Measurements from ENCODE around the gene SLC25A12.
"Not testable (repeated sequence)": the region's sequence is repeated elsewhere in the genome, so short reads cannot be mapped to it uniquely, and the experiment has no call there.

Gene SLC25A12

GRCh38 chr2:171788316-171788993, 105.6 kb downstream of the SLC25A12 start:
- DNase-seq (ENCODE audit: low spot score): no peak

DNA sequence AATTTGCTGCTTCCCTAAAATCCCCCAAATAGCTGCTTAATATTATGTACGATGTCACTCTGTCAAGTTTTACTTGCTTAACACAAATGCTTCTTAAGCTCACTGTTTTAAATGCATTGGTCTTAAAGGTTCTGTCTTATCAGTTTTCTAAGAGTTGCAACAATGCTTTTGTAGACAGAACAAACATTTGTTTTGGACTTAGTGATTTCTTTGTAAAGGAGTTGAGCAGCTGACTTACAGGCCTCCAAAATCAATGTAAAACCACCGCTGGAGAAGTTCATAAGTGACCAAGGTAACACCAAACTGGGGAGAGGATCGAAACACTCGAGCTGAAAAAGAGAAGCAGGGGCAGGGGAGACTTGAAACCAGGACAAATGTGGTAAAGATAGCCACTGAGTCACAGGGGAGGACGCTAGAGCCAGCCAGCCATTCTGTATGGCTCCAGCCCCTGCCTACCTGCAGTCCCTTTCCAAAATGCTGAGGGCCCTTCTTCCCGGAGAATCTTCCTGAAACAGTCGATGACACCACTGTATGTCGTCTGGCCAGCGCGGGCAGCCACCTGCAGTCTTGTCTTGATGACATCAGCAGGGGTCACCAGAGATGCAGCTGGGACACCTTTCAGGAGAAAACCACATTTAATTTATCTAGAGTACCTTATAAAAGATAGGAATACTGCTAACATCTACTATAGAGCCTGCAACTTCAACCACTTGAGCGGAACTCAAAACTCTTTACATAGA, 106.5 kb downstream of the SLC25A12 start:
- no peak for DNase-seq (ENCODE audit: low spot score)

GRCh38 chr2:171785450-171785849, 108.6 kb downstream of the SLC25A12 start:
- DNase-seq (ENCODE audit: low spot score): no peak

- DNase-seq (ENCODE audit: low spot score): no peak
Observed at GRCh38 chr2:171778515-171778914, 115.5 kb downstream of the SLC25A12 start.

GRCh38 chr2:171774581-171774980, 119.5 kb downstream of the SLC25A12 start:
- not testable (repeated sequence) for DNase-seq (ENCODE audit: low spot score)

DNA sequence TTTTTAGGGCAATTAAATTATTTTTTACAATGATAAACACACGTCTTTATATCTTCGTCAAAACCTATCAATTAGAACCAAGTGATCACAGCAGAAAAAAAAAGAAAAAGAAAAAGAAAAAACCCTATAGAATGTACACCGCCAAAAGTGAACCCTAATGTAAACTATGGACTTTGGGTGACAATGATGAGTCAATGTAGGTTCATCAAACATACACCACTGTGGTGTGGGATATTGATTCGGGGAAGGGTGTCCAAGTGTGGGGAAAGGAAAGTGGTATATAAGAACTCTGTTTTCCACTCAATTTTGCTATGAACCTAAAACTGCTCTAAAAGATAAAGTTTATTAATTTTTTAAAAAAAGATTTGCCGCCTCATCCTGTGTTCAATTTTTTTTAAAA, 121.7 kb downstream of the SLC25A12 start:
- no peak for DNase-seq (ENCODE audit: low spot score)

DNA sequence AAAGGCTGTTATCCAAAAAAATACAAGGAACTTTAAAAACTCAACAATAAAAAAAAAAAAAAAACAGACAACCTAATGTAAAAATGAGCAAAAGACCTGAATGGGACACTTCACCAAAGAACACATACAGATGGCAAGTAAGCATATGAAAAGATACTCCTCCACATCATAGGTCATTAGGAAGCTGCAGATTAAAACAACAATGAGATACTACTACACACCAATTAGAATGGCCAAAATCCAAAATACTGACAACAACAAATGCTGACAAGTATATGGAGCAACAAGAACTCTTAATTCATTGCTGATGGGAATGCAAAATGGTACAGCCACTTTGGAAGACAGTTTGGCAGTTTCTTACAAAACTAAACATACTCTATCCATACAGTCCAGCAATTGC, 122.6 kb downstream of the SLC25A12 start:
- no peak for DNase-seq (ENCODE audit: low spot score)

- no peak for DNase-seq (ENCODE audit: low spot score)
Observed at GRCh38 chr2:171763602-171764001, 130.4 kb downstream of the SLC25A12 start.

DNA sequence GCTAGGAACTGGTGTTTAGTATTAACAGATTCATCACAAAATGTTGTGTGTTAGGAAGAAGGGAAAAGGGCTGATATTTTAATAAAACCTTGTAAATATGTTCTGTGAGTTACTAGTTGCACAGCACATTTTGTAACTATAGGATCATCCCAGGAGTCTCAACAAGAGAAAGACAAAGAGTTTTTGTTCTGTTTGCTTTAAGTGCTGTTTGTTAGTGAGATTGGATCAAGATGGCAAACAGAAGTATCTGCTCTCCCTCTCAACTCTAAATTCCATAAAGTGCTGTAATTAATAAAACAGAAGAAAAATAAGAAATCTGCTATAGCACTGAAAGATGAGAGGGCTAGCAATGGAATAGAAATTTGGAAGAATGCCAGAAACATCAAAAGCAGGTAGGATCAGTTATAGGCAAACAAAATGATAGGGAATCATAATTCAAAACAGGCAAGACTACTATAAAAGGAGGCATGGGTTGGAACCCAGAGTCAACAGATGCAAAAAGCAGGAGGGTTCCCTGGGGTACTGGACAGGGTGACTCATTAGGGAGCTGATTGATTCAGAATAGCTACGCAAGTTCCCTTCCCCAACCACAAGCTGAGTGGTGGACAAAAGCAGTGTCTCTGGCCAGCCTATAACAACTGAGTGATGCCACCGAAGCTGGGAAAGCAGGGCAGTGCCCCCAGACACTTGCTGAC, 131.0 kb downstream of the SLC25A12 start:
- DNase-seq (ENCODE audit: low spot score): no peak

DNA sequence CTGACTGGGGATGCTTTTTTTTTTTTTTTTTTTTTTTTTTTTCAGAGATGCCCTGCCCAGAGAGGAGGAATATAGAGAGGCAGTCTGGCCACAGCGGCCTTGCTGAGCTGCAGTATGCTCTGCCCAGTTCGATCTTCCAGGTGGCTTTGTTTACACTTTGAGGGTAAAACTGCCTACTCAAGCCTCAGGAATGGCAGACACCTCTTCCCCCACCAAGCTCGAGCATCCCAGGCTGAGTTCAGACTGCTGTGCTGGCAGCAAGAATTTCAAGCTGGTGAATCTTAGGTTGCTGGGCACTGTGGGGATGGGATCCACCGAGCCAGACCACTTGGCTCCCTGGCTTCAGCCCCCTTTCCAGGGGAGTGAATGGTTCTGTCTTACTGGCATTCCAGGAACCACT, 132.9 kb downstream of the SLC25A12 start:
- DNase-seq (ENCODE audit: low spot score): not testable (repeated sequence)

- not testable (repeated sequence) for DNase-seq (ENCODE audit: low spot score)
Observed at GRCh38 chr2:171758762-171759161, 135.3 kb downstream of the SLC25A12 start.

DNA sequence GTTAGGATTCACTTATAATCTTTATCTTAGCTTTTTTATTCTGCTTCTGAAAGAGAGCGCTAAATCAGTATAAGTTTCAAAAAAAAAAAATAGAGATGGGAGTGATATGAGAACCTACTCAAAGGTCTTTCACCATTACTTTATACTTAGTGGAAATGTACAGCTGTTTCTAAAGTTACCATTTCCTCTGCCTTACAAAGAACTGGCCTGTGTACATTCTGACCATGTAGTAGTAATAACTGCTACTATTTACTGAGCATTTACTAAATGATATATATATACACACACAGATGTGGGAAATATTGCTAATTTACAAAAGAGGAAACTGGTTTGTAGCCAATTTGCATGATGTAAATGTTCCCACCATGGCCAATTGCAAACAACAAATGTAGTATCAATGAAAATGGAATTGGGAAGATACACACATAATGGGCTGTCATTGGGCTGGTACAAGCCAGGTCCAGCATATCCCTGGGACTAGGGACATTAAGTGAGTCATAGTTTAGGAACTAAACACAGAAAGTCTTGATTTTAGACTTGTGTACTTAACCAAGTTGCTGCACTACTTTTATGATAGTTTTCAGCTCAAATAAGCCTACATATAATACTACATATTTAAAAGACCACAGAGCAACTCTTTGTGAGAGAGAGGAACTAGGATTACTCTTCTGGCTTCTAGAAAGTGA, 139.6 kb downstream of the SLC25A12 start:
- no peak for DNase-seq (ENCODE audit: low spot score)

DNA sequence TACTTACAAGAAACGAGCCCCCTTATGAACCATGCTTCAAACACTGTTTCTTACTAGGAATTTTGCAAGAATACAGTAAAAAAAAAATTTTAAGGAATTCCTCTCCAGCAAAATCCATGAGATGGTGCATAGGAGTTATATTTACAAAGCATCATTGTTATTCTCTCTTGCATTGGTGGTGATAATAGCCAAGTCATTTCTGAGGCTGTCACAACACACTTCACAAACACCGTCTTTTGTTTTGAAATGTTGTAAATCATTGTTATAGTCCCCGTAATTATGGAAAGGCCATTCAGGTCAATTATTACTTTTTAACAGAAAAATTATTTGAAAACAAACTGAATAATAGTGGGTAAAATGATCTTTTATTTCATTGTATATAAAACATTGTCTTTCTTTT, 146.7 kb downstream of the SLC25A12 start:
- no peak for DNase-seq (ENCODE audit: low spot score)

- no peak for DNase-seq (ENCODE audit: low spot score)
Observed at GRCh38 chr2:171745806-171746205, 148.2 kb downstream of the SLC25A12 start.

DNA sequence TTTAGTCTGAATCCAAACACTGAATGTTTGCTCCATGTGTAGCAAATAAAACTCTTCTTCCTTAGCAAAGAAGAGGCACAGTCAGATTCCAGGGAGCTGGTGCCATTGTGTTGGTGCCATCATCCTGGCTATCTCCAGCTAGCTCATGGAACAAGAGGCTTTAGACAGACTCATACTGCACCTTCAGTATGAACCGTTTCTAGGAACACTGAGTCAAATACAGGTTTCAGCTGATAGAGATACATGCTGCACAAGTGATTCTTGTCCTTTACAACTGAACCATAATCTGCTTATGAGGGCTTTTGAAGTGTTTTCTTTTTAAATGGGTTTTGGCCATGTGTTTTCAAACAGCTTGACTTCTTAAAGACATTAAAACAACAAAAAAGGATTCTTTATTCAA, 148.9 kb downstream of the SLC25A12 start:
- no peak for DNase-seq (ENCODE audit: low spot score)

- DNase-seq (ENCODE audit: low spot score): no peak
Observed at GRCh38 chr2:171742760-171743159, 151.3 kb downstream of the SLC25A12 start.

DNA sequence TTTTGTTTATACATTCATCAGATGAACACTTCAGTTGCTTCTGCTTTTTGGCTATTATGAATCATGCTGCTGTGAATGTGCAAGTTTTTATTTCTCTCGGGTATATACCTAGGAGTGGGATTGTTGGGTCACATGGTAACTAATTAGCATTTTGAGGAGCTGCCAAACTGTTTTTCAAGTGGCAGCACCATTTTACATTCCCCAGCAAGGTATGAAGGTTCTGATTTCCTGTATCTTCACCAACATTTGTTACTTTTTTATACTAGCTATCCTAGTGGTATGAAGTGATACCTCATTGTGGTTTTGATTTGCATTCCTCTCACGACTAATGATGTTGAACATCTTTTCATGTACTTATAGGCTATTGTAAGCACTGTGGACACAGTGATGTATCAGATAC, 152.9 kb downstream of the SLC25A12 start:
- no peak for DNase-seq (ENCODE audit: low spot score)

DNA sequence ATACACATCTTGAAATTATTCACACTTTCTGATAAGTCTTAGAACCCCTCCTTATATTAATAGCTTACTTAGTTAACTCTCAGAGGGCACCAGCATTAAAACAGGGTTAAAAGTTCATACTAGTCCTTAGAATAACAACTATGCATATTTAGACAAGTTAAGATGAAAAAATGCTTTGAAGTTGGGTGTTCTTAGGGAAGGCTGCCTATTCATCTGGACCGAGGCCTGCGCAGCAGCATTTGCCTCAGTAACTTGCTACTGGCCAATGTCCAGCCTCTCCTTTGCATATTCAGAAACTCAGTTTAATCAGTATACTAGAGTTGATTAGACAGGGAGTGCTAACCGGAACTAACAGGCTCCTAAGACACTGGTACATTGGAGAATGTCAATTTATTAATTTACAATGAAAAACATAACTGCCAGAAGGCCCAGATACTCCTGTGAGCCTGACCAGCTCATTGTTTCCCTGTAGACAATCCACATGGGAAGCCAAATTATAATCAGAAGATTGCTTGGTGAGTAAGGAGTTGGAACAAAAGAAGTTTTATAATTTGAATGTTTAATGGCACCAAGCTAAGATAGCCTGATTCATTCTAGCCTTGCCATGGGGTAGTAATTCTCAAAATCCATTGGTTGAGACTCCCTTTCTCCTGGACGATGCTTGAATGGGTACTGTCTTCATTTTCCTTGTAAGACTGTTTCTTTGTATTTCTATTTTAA, 157.9 kb downstream of the SLC25A12 start:
- DNase-seq (ENCODE audit: low spot score): no peak
